Pancreas (tissue), 10 donors: Measurements from ENCODE around the gene NFKBIZ. TPM values are rescaled to one million over a fixed set of nuclear protein-coding genes. Genes with fewer than 3 reads are reported as not detected.

Experiments
- ATAC-seq, 4 donors: fragments of 200-7000 bp; cut with Tn5 transposase; one replicate each; pipeline versions ENCODE4 v1.8.0 to v1.9.1; 2020; ENCODE audit warnings: mild to moderate bottlenecking in 4 of 4, moderate library complexity in 4 of 4
- DNase-seq, 6 donors: peaks; one replicate each; pipeline ENCODE4 v3.0.0-alpha.2; 2020
- FAIRE-seq: peaks from 2 replicates; lab custom pipeline; 2012; peaks lifted over from hg19 to GRCh38; lab: Jason Lieb, UNC
- H3K27ac ChIP-seq, 4 donors: fragments of 200-600 bp; sonication (generic); 1 replicate in 3 of 4; 2 replicates in 1 of 4; pipeline versions ENCODE4 v1.5.0 to v1.8.0; 2020
- H3K27me3 ChIP-seq, 4 donors: fragments of 200-600 bp; one replicate each; pipeline ENCODE4 v1.8.0; 2021
- H3K36me3 ChIP-seq, 3 donors: fragments of 200-600 bp; sonication (generic) in 1 of 3; one replicate each; pipeline versions ENCODE4 v1.5.0 to v1.8.0; 2020 to 2021
- H3K4me1 ChIP-seq, 3 donors: fragments of 200-600 bp; one replicate each; pipeline ENCODE4 v1.8.0; 2021
- H3K4me3 ChIP-seq, 4 donors: fragments of 200-600 bp; sonication (generic) in 2 of 4; one replicate each; pipeline versions ENCODE4 v1.5.0 to v1.8.0; 2020 to 2021
- H3K9me3 ChIP-seq, 4 donors: fragments of 200-600 bp; one replicate each; pipeline ENCODE4 v1.8.0; 2021
- WGBS, 2 donors: extraction: QIAGEN DNeasy Blood & Tissue Kit; methylation state at CpG; one replicate each; pipeline ENCODE4 v1.1.7; 2013; 5-methylcytosine and 5-hydroxymethylcytosine counted together
- intact Hi-C, 3 donors: fragments of 100-400 bp; cut with DNase I; formaldehyde crosslinking; loops; one replicate each; pipeline versions ENCODE4 v1.11.1 to v1.14.2; 2022
- polyA plus RNA-seq, 2 donors: library from polyadenylated mRNA; stranded (reverse); fragments of 200-250 nt; gene quantifications; one replicate each; pipeline ENCODE4 v1.2.3, GENCODE V29; 2013
- total RNA-seq, 6 donors: library from RNA; stranded (reverse); fragmentation: NEBNext Ultra II Directional in 4 of 6; extraction: Animal tissue kit (Norgen Biotek cat#: 25700) in 4 of 6; gene quantifications; one replicate each; pipeline versions ENCODE4 v1.2.1 to v1.2.4, GENCODE V29; 2021 to 2023
- TF ChIP-seq, protein P1 (sequence below), 4 donors: fragments of 200-600 bp; sonication (generic) in 3 of 4; IDR thresholded peaks; one replicate each; pipeline versions ENCODE4 v1.5.0 to v1.8.0; 2021; ENCODE audit warnings: antibody characterized with exemption in 4 of 4
- donor health status: healthy with polysubstance abuse.
- donor health status: DM: no; HTN: no; CAD: no; lungs with moderate emphysema.
- donor health status: DM: no; HTN: no; CAD: no.
- donor health status: control.
- donor health status: control.
- donor health status: Bipolar disorder and iron deficiency.
- donor health status: DM: yes; HTN: yes; CAD: no.
- donor health status: DM: no; HTN: no; CAD: no.
- donor health status: DM: no; HTN: no; CAD: no.
- donor health status: DM: yes; HTN: yes; CAD: no.

NFKBIZ gene
- total and polyA plus RNA-seq, 8 donors, result 16.5 to 90.7 (median 30.3) TPM

- peak overlapping the region; percentile 73 to 100 (median 90) for H3K4me3 ChIP-seq
- H3K27ac ChIP-seq, result peak overlapping the region; percentile 99 to 100 (median 100)
- no peak for ATAC-seq
- 0 to 1% methylated on average over 19 of the region's 19 CpGs for WGBS, 2 donors
- DNase-seq, result no peak
- intact Hi-C loops, result loop anchor here in 1 of 3 donors (10.0 kb wide), 1 partner anchor 334 kb away; no protein-coding TSS in a partner anchor
- FAIRE-seq, result no peak
- H3K4me1 ChIP-seq, result peaks cover 41 to 48% (median 46%) of the 10 kb centered on the region in 3 donors
- peaks cover 8 to 36% (median 22%) of the 10 kb centered on the region in 3 donors for H3K36me3 ChIP-seq
- no peaks in the 10 kb centered on the region for H3K27me3 ChIP-seq
- no peaks in the 10 kb centered on the region for H3K9me3 ChIP-seq
- TF ChIP-seq, protein P1, sequence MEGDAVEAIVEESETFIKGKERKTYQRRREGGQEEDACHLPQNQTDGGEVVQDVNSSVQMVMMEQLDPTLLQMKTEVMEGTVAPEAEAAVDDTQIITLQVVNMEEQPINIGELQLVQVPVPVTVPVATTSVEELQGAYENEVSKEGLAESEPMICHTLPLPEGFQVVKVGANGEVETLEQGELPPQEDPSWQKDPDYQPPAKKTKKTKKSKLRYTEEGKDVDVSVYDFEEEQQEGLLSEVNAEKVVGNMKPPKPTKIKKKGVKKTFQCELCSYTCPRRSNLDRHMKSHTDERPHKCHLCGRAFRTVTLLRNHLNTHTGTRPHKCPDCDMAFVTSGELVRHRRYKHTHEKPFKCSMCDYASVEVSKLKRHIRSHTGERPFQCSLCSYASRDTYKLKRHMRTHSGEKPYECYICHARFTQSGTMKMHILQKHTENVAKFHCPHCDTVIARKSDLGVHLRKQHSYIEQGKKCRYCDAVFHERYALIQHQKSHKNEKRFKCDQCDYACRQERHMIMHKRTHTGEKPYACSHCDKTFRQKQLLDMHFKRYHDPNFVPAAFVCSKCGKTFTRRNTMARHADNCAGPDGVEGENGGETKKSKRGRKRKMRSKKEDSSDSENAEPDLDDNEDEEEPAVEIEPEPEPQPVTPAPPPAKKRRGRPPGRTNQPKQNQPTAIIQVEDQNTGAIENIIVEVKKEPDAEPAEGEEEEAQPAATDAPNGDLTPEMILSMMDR (IDR thresholded peaks at IDR 0.05), result no peak
Observed at GRCh38 chr3:101850246-101851051, 1.1 kb downstream of the NFKBIZ start.

GRCh38 chr3:101851072-101851770 is 1.9 kb downstream of the NFKBIZ start:
- Histone ChIP-seq H3K4me1 (peaks cover 41 to 53% (median 49%) of the 10 kb centered on the region in 3 donors), H3K27ac (peak overlapping the region in 3 of 4 donors; percentile 99 to 100 (median 100)), H3K36me3 (peaks cover 8 to 43% (median 28%) of the 10 kb centered on the region in 3 donors), H3K27me3 (no peaks in the 10 kb centered on the region), H3K9me3 (no peaks in the 10 kb centered on the region), H3K4me3 (peak overlapping the region; percentile 73 to 100 (median 90))
- DNase-seq (no peak), ATAC-seq (no peak), FAIRE-seq (peak; percentile 9)
- WGBS, 2 donors, result 14 to 17% methylated on average over 5 of the region's 5 CpGs
- TF ChIP-seq, protein P1 (IDR thresholded peaks at IDR 0.05), result no peak
- intact Hi-C loops, result loop anchor here in 1 of 3 donors (10.0 kb wide), 1 partner anchor 334 kb away; no protein-coding TSS in a partner anchor

- WGBS, 2 donors, result 31 to 35% methylated on average over 6 of the region's 6 CpGs
Observed at GRCh38 chr3:101851850-101852714, 2.8 kb downstream of the NFKBIZ start.

More at GRCh38 chr3:101851850-101852714, 2.8 kb downstream of the NFKBIZ start:
- ATAC-seq (no peak), DNase-seq (no peak), FAIRE-seq (peak; percentile 9)
- TF ChIP-seq, protein P1 (IDR thresholded peaks at IDR 0.05), result no peak
- Histone ChIP-seq H3K36me3 (peaks cover 8 to 51% (median 36%) of the 10 kb centered on the region in 3 donors), H3K9me3 (no peaks in the 10 kb centered on the region), H3K27ac (peak overlapping the region in 2 of 4 donors; percentile 99 to 100), H3K4me3 (peak overlapping the region; percentile 73 to 100 (median 90)), H3K4me1 (peaks cover 35 to 59% (median 49%) of the 10 kb centered on the region in 3 donors), H3K27me3 (no peaks in the 10 kb centered on the region)
- intact Hi-C loops, result loop anchor here in 1 of 3 donors (10.0 kb wide), 1 partner anchor 333 kb away; no protein-coding TSS in a partner anchor
